Esophagus muscularis mucosa (tissue), 3 donors: ENCODE measurements around the gene HTR1A.

Source experiments
- CTCF ChIP-seq, 3 experiments: fragments of 200-600 bp in 2 of 3; fragments of 450-650 bp in 1 of 3; sonication (generic) in 2 of 3; IDR thresholded peaks; one replicate each; pipeline ENCODE4 v1.5.1; 2017 to 2019; ENCODE audit warnings: antibody characterized with exemption in 3 of 3, mild to moderate bottlenecking in 2 of 3, moderate library complexity in 1 of 3
- POLR2A ChIP-seq: fragments of 450-650 bp; IDR thresholded peaks from one replicate; pipeline ENCODE4 v1.6.1; 2017; ENCODE audit warnings: antibody characterized with exemption, moderate library complexity, mild to moderate bottlenecking, low read depth
- POLR2AphosphoS5 ChIP-seq, 2 donors: sonication (generic); formaldehyde crosslinking; IDR thresholded peaks; one replicate each; pipeline ENCODE4 v1.6.1; 2017; ENCODE audit warnings: antibody characterized with exemption in 2 of 2

DNA sequence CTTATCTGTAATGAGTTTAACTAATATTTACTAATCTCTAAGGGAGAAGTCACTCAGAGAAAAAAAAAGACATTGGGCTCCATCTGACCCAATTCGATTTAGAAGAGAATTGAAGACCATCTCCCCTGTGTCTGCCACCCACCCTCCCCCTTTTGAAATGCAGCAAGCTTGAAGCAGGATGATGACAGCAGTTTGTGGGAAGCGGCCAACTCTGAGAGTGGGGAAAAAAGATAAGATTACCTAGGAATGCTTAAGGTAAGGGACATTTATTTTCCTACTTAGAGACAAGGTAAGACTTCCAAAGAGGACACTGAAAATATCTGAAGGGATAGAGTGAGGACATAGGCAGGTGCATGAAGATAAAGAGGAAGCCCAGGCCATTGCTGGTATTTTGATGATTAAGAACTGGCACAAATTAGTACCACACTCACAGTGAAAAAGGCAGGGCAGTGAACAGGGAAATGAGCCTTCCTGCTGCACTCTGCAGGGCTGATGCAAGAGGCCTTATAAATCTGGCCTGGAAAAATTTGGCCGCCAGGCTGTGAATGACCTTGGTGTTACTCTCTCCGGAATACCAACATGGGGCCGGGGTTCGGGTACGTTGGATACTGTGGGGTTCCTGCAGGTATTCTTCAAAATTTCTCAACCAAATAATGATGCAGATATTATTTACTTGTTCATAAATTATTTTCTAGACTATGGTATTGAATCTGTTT, 42.3 kb downstream of the HTR1A start:
- no peak for TF ChIP-seq POLR2A
- TF ChIP-seq CTCF (IDR thresholded peaks at IDR 0.05) = no peak
- TF ChIP-seq POLR2AphosphoS5 (IDR thresholded peaks at IDR 0.05) = no peak
